GM19351 (cell line): Measurements from ENCODE around the gene SETD2.
"Not testable (repeated sequence)": the region's sequence is repeated elsewhere in the genome, so short reads cannot be mapped to it uniquely, and the experiment has no call there.

ENCODE experiments used
- ATAC-seq: cut with Tn5 transposase; IDR thresholded peaks from one replicate; pipeline ENCODE4 v1.9.1; 2021; ENCODE audit warnings: mild to moderate bottlenecking, moderate library complexity; ENCODE audit not compliant: unreplicated experiment

The SETD2 gene

GRCh38 chr3:47102081-47102600 is 61.8 kb downstream of the SETD2 start:
- ATAC-seq, result no peak

DNA sequence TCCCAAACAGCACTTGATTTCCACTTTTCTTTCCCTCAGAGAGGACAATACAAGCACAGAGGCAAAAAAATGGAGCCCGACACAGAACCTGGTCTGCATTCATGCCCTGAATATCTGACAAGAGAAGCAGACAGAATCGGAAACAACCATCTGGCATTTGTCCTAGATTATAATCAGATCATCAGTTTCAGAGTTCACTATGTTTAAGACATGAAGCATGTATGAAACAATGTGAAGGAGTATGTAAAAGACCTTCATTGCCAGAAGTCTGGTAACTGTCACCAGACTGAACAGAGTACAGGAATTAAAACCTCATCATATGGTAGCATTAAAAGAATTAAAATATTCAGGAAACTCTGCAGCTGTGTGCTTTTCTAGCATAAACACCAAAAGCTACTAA is 65.0 kb downstream of the SETD2 start:
- ATAC-seq, result no peak

GRCh38 chr3:47097864-47098263 is 66.0 kb downstream of the SETD2 start:
- ATAC-seq, result no peak

DNA sequence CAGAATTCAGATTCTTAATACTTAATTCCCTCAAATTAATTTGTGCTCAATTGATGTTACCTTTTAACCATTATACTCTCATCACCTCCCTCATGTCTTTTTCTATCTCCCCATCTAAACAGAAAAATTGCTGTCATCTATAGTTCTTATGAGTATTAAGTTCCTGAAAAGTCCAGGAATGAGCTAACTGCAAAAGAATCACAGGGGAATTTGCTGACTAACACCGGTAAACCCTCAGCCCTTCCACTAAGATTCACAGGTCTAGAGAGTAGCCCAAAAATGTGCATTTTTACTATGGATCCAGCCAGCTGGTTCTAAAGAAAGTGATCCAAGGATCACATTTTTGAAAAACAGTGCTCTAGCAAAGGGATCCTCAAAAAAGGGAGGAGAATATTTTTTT is 67.0 kb downstream of the SETD2 start:
- ATAC-seq, result no peak

GRCh38 chr3:47092090-47092489 is 71.8 kb downstream of the SETD2 start:
- ATAC-seq, result no peak

- ATAC-seq, result no peak
Measured at GRCh38 chr3:47089630-47090029, 74.3 kb downstream of the SETD2 start.

DNA sequence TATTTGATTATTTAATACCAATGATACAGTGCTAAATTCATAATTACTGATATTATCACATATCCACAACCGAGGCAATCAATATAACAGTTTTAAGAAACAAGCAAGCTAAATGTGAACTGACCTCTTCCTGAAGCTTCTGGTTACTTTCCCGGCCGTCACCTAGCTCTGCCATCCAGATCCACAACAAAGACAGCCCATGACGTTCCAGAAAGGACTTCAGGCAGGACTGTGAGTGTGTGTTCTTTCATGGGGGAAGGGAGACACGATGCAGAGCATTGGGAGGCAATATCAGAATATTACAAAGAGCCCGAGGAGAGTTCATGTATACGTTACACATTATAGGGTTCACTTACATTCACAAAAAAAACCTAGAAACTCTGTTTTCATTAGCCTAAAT is 77.8 kb downstream of the SETD2 start:
- ATAC-seq, result no peak

GRCh38 chr3:47083786-47084185 is 80.1 kb downstream of the SETD2 start:
- ATAC-seq, result no peak

- ATAC-seq, result no peak
Measured at GRCh38 chr3:47082519-47082918, 81.4 kb downstream of the SETD2 start.

- ATAC-seq, result no peak
Measured at GRCh38 chr3:47079432-47079831, 84.5 kb downstream of the SETD2 start.

GRCh38 chr3:47073685-47074084 is 90.2 kb downstream of the SETD2 start:
- no peak for ATAC-seq

DNA sequence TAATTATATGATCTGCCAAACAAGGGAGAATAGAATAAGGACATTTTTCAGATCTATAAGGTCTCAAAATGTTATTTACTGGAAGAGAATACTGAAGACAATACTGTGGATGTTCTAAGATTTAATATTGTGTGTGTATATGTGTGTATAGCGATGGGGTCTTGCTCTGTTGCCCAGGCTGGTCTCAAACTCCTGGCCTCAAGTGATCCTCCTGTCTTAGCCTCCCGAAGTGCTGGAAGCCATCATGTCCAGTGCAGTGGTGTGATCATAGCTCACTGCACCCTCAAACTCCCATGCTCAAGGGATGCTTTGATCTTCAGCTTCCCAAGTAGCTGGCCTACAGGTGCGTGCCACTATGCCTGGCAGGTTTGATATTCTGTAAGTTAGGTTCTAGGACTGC is 93.1 kb downstream of the SETD2 start:
- no peak for ATAC-seq

- not testable (repeated sequence) for ATAC-seq
Measured at GRCh38 chr3:47066259-47066658, 97.7 kb downstream of the SETD2 start.

GRCh38 chr3:47065681-47066080 is 98.2 kb downstream of the SETD2 start:
- no peak for ATAC-seq

GRCh38 chr3:47065058-47065457 is 98.9 kb downstream of the SETD2 start:
- ATAC-seq, result no peak

GRCh38 chr3:47057212-47057671 is 106.7 kb downstream of the SETD2 start:
- no peak for ATAC-seq

GRCh38 chr3:47056705-47057104 is 107.2 kb downstream of the SETD2 start:
- no peak for ATAC-seq

DNA sequence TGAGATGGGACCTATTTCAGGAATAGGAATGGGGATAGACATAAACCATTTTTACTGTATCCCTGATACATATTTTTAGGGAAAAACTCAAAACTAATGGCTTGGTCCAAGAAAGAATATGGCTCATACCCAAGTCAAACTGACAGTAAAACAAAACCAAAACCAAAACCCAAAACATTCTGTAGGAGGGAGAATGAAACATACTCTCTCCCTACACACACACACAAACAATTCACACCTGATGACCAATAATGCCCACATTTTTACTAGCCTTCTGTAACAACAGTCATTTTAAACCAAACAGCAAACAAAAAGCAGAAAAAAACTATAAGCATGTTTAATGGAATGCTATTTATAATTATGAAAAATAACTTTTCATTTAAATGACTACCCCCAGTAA is 109.5 kb downstream of the SETD2 start:
- no peak for ATAC-seq

DNA sequence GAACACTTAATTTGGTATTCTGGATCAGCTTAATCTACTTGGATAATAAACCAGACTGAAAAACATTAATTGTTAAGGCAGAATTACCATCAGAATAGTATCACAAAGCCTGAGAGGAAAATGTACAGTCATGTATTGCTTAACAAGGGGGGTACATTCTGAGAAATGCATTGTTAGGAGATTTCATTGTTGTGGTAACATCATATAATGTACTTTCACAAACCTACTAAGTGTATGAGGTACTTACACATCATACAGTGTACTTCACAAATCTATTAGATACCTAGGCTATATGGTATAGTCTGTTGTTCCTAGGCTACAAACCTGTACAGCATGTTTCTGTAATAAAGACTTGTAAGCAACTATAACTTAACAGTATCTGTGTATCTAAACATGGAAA is 116.2 kb downstream of the SETD2 start:
- ATAC-seq, result no peak

- ATAC-seq, result no peak
Measured at GRCh38 chr3:47047069-47047468, 116.8 kb downstream of the SETD2 start.

DNA sequence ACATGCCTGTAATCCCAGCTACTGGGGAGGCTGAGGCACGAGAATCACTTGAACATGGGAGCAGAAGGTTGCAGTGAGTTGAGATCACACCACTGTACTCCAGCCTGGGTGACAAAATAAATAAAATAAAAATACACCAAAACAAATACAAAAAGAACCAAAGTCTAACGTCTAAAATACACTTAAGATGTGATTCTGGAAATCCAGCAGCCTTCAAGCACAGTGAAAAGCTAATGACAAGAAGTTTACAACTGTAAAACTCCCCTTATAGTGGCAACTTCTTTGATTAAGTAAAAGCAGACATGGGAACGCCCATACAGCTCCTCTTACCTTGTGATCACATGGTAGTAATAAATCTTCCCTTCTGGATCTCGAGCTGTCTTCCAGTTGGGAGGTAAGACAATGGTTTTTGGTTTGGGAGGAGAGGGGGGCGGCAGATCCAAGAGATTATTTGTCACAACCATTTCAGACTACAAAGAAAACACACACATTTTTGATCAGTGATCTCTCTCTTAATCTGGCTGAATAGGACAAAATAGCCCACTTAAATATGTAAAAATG is 121.6 kb downstream of the SETD2 start:
- ATAC-seq, result no peak

DNA sequence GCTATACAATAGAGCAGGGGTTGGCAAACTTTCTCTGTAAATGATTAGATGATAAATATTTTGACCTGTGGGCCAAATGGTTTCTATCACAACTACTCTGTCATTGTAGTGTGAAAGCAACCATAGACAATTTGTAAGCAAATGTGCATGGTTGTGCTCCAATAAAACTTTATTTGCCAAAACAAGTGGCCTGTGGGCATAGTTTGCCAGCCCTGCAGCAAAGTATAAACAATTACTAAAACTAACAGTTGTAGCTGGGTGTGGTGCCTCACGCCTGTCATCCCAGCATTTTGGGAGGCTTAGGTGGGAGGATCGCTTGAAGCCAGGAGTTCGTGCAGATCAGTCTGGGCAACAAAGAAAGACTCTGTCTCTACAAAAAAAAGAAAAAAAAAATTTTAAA is 122.8 kb downstream of the SETD2 start:
- no peak for ATAC-seq

DNA sequence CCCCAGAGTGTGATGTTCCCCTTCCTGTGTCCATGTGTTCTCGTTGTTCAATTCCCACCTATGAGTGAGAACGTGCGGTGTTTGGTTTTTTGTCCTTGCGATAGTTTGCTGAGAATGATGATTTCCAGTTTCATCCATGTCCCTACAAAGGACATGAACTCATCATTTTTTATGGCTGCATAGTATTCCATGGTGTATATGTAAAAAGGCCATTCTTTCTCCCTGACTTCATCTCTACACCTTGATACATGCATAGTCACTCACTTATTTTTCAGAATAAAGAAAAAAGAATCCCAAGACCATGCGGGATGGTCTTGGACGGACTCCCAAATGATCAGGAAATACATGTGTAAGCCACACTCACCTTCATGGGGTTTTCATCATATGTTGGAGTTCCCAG is 126.6 kb downstream of the SETD2 start:
- not testable (repeated sequence) for ATAC-seq
